DND-41 (cell line): ENCODE results near the gene RCC2.
"Not testable (repeated sequence)": the region's sequence is repeated elsewhere in the genome, so short reads cannot be mapped to it uniquely, and the experiment has no call there.

Experiments
- CTCF ChIP-seq: IDR thresholded peaks from 2 replicates; pipeline ENCODE4 v1.5.1; 2012; ENCODE audit warnings: borderline replicate concordance, low read length, moderate library complexity, mild to moderate bottlenecking; ENCODE audit not compliant: poor library complexity, severe bottlenecking; ENCODE audit errors: extremely low read depth
- EZH2 ChIP-seq: IDR thresholded peaks from 3 replicates; pipeline ENCODE4 v1.6.1; 2012; ENCODE audit warnings: borderline replicate concordance, low read depth, mild to moderate bottlenecking, moderate library complexity, low read length, inconsistent platforms; ENCODE audit not compliant: severe bottlenecking

- not testable (repeated sequence) for TF ChIP-seq CTCF, EZH2
These were observed 29.1 kb upstream of the RCC2 start for GRCh38 chr1:17468357-17469265.
